KG1 (cell line): Measurements from ENCODE around the gene BST1.
A peak's percentile ranks its signal among the peaks of the same experiment; 100 is the strongest.
"Not testable (repeated sequence)": the region's sequence is repeated elsewhere in the genome, so short reads cannot be mapped to it uniquely, and the experiment has no call there.

Experiments
- DNase-seq: peaks from one replicate; lab custom pipeline; 2025; lab: John Stamatoyannopoulos, UW

Gene BST1

DNA sequence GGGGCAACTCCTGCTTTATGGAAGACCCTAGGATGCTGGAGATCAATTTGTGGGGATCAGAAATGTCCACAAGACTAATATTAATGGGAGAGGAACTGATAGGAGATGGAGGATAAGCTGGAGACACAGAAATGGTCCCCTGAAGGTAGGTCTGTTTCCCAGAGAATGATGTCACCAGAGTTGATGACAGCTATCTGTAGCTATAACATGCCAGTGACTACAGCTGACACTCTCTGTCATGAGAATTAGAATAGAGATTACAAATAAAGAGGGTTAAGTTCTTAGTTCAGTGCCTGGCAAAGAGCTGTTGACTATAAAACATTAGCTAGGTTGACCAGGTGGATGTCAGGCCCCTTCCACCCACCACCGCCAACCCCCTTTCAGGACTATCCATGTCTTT is 9.3 kb downstream of the BST1 start:
- no peak for DNase-seq

DNA sequence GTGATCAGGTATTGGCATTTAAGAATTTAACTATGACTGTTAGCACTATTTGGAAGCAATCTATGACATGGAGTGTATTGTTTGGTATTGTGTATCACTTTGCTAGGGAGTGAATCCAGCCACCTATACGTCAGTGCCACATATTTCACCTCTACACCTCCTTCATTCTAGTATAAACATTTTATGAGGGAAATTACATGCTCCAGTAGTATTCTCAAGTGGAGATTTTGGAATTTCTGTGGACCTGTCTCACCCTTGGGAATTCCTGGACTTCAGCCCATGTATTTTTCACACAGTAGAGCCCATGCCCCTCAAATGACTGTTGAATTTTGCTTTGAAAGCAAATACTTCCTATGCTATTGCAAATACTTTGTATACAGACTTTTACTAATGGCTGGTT is 11.3 kb downstream of the BST1 start:
- DNase-seq = no peak

DNA sequence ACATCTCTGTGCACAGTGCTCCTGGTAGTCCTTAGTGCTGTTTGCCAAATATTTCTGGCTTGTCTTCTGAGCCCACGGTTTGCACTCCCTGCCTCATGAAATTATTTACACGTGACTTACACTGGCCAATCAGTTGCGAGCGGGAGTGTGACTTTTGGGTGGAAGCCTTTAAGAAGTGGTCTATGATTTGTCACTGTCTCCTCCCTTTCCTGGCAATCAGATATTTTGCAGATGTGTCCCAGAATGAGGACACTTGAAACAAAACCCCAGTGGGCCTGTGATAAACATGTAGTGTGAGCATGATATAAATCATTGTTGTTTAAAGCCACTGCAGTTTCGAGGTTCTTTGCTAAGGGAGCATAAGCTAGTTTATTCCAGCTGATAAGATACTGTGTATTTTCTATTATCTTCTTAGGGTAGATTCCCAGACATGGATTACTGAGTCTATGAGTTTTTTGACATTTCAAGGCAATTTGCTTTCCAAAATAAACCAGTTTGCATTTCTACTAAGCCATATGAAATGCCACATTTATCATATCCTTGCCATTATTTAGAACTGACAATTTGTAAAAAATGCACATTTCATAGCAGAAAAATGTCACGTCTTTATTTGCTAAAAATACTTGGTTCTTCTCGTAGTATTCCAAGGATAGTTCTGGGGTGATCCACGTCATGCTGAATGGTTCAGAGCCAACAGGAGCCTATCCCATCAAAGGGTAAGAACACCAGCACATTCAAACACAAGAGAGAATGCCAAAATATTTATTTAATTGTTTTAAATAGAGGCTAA is 12.0 kb downstream of the BST1 start:
- DNase-seq = no peak

DNA sequence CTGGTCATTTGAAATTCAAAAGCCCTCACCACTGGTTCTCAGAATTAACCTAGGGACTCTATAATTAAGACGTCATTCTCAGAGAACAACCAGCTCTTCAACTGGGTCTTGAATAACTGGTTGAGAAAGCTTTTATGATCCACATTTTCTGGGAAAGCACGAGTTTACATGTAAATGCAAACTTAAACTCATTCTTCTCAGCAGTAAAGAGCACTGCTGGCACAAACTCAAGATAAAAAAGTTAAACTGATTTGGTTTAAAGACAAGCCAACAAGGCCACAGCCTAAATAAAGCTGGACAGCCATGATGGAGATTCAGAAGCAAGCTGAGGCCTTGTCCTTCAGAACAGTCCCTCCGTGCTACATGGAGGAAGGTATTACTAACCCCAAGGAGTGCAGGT is 13.2 kb downstream of the BST1 start:
- no peak for DNase-seq

DNA sequence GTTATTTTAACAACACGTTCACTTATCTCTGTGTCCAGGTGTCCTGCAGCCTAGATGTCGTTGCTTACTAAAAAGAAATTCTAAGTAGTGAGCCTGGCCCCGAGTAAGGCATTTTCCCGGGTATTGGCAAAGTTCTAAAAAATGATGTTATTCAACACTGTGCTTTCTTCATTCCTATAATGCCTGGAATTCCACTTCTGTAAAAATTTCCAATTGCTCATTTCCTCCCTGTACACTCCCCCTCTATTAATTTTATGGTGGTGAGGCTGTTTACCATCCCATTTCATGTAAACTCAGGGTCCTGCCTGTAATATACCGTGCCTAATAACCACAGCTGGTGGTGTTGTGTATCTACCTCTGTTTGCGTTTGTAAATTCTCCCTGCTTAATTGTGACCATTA is 14.2 kb downstream of the BST1 start:
- DNase-seq = no peak

DNA sequence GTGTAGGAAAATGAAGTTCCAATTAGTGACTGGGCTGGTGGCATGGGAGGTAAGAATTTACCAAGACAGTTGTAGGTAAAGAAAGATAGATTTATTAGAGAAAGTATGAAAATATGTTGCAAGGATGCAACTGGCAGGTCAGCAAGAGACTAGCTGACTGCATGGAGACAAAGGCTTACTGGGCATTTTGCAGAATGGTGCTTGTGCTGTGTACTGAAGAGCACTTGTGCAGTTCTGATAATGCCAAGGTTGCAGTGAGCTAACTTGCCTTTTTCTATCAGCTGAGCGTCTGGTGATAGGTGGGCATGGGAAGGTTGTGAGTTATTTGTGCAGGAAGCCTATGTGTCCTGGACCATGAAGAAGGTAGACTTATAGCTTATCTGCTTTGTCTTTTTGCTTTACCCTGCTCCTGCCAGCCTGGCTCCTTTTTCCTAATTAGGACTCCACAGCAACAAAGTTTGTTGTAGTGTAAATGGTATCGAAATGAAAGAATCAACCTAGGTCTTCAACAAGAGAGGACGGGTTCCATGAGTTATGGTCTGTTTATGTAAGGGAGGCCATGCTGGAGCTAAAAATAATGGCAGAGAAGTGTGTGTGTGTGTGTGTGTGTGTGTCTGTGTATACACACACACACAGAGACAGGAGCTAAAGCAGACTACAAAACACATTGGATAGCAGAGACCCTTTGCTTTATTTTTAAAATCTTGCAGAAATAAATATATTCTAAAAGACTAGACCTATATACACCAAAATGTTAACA is 15.0 kb downstream of the BST1 start:
- no peak for DNase-seq

DNA sequence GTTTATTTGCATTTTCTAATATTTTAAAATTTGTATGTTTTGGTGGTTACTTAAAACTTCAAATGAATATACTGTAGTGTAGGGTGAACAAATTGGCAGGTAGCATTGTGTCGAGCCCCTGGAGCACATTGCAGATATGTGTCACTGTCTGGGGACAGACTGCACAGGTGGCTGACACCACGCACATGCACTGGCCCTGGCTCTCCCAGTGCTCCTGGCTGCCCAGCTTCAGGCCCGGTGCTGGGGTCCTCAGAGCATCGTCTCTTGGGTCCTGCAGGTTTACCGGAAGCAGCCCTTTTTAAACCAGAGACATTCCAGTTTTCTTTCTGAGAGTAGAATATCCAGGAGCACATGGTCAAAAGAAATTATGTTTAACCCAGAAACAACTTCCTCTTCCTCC is 15.6 kb downstream of the BST1 start:
- DNase-seq = no peak

DNA sequence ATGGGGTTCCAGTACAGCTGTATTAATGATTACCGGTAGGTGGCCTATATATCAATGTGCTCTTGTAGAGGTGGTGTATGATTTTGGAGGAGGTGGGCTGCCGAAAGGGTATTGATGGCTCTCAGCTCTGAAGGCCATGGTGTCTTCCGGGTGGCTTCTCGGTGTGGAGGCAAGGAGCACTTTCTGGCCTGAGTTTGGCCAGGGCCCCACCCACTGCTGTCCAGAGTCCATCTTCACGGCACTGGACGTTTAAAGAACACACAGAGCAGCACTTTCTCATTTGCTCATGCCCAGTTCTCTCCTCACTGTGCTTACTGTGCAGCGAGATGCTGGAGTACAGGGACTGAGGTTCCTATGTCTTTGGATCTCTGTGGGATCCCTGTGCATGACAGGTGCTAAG is 16.1 kb downstream of the BST1 start:
- no peak for DNase-seq

DNA sequence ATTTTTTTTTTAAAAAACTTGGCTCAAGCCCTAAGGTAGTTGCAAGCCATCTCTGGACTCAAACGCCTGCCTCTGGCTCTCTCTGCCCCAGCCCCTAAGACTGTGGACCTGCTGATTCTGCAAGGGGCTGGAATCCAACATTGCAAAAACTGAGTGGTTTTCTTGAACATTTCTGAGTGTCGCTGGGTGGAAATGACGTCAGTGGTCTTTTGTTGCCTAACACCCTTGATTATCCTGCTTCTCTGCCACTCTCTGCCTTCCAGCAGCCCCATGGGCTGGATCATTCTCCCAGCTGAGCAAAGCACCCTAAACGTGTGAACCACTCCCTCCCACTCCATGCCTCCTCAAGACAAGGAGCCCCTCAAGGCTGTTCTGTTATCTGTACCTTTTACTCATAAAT is 16.6 kb downstream of the BST1 start:
- DNase-seq = no peak

DNA sequence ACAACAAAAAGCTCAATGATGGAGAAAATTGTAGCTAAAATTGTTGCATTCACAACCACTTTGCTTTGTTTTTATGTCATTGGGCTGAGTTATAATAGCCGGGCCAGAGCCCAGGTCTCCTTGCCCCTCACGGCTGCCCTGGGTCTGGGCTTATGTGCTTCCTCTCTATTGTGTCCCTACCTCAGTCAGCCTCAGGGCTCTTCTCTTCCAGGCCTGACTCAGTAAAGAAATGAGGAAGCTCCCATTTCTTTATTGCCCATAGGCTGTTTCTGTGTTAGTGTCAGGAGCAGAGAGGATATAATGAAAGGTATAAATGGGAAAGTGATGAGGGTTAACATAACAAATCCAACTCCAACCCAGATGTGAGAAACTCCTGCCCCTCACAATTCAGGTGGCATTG is 18.0 kb downstream of the BST1 start:
- no peak for DNase-seq

DNA sequence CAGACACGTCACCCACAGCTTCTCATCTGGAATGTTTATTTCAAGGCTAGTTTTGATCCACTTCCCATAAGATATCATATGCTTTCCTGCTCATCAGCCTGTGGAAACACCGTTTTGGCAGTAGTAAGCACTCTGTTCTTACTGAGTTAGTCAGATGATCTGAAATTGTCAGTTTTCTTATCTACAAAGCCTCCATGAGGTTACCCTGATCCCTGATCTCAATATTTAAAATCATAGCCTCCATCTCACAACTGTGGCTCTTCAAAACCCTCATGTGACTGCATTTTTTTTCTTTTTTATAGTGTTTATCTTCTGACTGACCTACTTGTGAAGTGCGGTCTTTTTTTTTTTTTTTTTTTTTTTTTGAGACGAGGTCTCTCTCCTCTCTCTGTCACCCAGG is 22.7 kb downstream of the BST1 start:
- DNase-seq = no peak

DNA sequence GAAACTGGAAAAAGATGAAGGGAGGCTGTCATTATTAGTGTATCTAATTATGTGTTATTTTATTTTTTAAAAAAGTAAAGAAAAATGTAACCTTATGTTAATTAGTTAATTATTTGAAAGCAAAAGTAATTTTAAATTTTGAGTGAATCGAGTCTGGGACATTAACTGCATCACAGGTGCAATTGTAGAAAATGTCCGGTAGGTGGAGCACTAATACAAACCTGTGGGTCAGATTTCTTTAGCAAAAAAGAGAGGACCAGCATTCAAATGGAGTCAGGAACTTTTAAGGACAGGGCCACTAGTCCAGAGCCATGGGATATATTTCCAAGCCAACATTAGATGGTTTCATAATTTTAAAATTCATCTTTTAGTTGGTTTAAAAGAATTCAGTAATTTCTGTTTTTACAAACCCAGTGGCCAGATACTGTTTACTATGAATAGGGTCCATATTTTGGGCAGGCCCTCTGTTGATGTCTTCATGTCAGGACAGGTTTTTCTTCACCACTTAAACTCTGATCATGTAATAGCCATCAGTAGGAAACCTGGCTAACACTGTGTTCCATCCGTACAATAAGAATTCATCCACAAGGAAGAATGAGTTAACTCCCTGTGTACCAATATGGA is 27.2 kb downstream of the BST1 start:
- DNase-seq = peak; percentile 31

DNA sequence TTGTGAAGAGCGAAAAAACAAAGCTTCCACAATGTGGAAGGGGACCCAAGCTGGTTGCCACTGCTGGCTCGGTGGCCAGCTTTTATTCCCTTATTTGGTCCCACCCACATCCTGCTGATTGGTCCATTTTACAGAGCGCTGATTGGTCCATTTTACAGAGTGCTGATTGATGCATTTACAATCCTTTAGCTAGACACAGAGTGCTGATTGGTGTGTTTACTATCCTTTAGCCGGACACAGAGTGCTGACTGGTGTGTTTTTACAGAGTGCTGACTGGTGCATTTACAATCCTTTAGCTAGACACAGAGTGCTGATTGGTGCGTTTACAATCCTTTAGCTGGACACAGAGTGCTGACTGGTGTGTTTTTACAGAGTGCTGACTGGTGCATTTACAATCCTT is 30.2 kb downstream of the BST1 start:
- not testable (repeated sequence) for DNase-seq

DNA sequence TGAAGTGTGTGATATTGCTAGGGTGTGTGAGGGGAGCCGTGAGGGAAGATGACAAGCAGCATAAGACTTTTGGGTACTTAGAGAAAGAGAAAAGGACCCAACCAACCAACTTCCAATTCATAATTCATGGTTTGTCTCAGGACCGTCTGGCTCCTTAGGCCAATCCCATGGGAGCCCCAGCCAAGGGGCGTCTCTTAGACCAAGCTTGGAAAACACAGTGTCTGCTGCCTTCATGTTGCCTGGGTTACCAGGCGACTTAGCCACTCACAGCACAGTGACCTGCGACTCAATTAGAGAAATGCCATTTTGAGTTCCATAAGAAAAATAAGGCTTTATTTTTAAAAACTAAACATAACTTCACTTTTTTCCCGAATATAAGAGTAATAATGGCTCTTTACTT is 32.7 kb downstream of the BST1 start:
- DNase-seq = no peak

DNA sequence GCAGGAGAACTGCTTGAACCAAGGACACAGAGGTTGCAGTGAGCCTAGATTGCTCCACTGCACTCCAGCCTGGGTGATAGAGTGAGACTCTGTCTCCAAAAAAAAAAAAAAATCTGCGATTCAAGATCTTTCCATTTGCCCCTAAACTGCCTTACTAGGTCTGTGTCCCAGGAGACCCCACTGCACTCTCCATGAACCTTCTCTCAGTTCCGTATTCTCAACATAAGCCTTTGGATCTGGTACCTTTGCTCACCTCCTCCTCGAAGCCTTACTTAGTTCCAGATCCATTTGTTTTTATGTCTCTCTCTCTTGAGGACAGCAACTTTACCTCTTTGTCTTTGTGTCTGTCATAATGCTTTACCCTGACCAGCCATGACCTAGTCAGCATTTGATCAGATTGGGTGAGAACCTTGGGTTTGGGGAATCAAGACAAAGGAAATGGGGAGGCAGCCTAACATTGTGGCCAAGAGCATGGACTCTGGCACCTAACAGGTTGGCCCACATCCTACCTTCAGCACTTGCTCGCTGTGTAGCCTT is 33.7 kb downstream of the BST1 start:
- no peak for DNase-seq

DNA sequence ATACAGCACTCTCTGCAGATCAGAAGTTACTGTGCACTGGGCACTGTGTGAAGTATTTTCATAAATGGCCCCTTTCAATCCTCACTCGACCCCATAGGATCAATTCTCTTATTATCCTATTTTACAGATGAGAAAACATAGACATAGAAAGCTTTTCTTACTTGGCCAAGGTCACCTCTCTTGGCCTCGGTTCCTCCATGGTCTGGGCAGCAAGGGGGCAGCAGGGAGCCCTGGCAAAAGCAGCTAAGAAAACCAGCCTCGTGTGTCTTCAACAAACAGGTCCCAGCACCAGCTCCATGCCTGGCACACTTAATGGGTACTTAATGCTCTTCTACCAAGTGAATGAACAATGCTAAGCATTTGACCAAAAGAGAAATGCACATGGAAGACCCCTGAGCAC is 34.4 kb downstream of the BST1 start:
- no peak for DNase-seq

DNA sequence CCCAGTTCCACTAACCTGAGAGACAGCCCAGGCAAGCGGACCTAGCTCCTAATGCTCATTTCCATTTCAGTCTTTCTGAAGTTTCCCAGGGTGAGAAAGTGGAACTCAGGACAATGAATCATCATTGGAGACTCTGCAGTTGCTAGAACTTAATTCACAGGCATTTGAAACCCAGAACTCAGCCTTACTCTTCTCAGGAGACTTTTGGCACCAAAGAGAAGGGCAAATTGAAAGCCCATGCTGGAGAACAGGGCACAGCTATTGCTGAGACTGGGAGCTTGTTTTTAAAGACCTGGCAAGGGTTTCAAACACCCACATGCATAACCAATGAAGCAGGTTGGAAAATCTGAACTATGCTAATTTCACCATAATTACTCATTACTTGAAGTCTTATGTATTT is 36.0 kb downstream of the BST1 start:
- no peak for DNase-seq

DNA sequence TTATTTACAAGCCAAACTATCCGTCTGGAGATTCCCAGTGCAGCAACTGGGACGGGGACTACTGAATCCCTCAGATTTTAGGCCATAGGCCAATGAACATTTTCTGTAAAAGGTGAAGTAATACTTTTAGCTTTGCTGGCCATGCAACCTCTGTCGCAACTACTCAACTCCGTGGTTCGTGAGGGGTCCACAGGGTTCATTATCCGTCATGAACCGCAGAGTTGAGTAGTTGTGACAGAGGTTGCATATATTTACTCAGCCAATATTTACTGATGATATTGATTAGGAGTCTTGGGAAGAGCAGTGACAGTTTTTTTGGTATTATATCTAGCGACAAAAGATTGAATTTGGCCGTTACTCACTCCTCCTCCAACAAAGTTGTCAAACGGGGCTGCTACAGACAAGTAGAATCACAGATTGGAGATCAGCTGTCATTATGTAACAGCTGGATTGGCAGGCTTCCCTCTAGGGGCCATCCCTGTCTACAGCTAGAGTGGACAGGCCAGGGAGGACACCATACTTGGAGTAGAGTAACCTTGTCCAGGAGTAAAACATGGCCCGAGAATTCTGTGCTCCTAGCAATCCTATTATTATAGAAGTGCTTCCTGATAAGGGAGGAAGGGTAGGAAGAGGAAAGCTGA is 38.0 kb downstream of the BST1 start:
- no peak for DNase-seq

DNA sequence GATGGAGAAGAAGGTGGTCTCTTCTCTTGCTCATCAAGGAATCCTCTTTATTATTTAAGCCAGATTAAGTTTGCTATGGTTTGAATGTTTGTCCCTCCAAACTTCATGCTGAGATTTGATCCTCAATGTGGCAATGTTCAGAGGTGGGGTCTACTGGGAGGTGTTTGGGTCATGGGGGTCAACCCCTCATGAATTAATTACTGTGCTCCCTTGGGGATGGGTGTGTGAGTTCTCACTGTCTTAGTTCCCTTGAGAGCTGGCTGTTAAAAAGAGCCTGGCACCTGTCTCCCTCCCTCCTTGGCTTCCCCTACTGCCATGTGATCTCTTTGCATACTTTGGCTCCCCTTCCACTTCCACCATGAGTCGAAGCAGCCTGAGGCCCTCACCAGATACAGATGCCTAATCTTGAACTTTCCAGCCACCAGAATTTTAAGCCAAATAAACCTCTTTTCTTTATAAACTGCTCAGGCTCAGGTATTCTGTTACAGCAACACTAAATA is 39.3 kb downstream of the BST1 start:
- no peak for DNase-seq

DNA sequence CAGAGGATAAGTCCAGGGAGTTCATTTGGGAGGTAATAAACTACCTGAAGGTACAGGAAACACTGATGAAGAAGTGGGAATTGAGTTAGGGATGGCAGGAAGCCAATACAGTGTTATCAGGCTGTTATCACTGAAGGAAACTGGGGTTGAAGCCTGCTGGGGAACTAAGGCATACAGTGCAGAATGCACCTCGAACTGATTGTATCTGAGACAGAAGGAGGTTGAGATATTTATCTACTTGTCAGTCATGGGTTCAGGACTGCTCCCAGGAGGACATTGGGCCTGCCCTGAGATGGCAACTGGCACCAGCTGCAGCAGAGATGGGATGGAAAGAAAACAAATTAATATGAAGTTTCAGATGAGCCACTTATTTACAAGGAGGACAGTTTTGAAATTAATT is 39.8 kb downstream of the BST1 start:
- no peak for DNase-seq

DNA sequence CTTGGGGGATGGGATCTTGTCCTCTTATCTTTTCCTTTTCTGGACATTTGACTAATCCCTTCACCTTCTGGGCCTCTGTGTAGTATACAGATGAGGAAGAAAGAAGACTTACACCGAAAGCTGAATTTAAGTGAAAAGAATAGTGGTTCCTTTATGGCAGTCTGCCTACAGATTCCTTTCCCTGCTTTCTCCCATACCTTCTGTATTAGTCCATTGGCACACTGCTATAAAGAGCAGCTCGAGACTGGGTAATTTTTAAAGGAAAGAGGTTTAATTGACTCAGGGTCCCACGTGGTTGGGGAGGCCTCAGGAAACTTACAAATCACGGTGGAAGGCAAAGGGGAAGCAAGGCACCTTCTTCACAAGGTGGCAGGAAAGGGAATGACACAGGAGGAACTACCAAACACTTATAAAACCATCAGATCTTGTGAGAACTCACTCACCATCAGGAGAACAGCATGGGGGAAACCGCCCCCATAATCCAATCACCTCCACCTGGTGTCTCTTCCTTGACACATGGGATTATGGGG is 41.2 kb downstream of the BST1 start:
- no peak for DNase-seq

DNA sequence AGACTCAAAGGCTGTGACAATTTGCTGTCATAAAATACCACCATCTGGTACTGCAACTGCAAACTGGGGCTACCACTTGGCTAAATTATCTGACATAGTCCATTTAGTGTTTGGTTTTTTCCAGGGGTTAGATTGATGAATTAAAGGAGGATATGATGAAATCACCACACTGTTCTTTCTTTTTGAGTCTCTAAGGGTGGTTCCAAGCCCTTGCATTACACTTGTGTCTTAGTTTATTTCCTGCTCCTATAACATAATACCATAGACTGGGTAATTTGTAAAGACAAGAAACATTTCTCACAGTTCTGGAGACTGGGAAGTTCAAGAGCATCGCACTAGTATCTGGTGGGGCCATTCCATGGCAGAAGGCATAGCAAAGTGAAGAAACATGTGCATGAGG is 43.2 kb downstream of the BST1 start:
- no peak for DNase-seq
